Activated naive CD8-positive, alpha-beta T cell treated with anti-CD3 and anti-CD28 coated beads for 36 hours (primary cell): ENCODE measurements around the gene NT5C2. TPM values are rescaled to one million over a fixed set of nuclear protein-coding genes. Genes with fewer than 3 reads are reported as not detected.
"Not testable (repeated sequence)": the region's sequence is repeated elsewhere in the genome, so short reads cannot be mapped to it uniquely, and the experiment has no call there.

Experiments used
- DNase-seq: peaks from one replicate; pipeline ENCODE4 v3.0.0; 2021
- H3K27ac Mint-ChIP-seq: one replicate; pipeline ENCODE4 v1.8.0; 2022; ENCODE audit warnings: mild to moderate bottlenecking, moderate library complexity, mixed read lengths
- H3K27me3 Mint-ChIP-seq: one replicate; pipeline ENCODE4 v1.8.0; 2022; ENCODE audit warnings: mild to moderate bottlenecking, mixed read lengths
- H3K36me3 Mint-ChIP-seq: one replicate; pipeline ENCODE4 v1.8.0; 2021; ENCODE audit warnings: mild to moderate bottlenecking, mixed read lengths
- H3K4me1 Mint-ChIP-seq: one replicate; pipeline ENCODE4 v1.8.0; 2021; ENCODE audit warnings: mixed read lengths
- H3K4me3 Mint-ChIP-seq: one replicate; pipeline ENCODE4 v1.8.0; 2022; ENCODE audit warnings: mild to moderate bottlenecking, moderate library complexity, mixed read lengths
- H3K9me3 Mint-ChIP-seq: one replicate; pipeline ENCODE4 v1.8.0; 2022; ENCODE audit warnings: mixed read lengths
- total RNA-seq, 2 experiments: library from RNA; stranded (reverse); gene quantifications; one replicate each; pipeline ENCODE4 v1.2.3, GENCODE V29; 2021

Gene NT5C2
- total RNA-seq, 2 experiments from 2014 or later = 41.8 to 46.8 TPM

GRCh38 chr10:103191198-103191597, 1.9 kb downstream of the NT5C2 start:
- DNase-seq, H3K9me3 Mint-ChIP-seq, H3K27me3 Mint-ChIP-seq, H3K27ac Mint-ChIP-seq: not testable (repeated sequence)
- peaks cover 15% of the 10 kb centered on the region for H3K36me3 Mint-ChIP-seq
- H3K4me1 Mint-ChIP-seq = peaks cover 38% of the 10 kb centered on the region
- peak overlapping the region; percentile 99 for H3K4me3 Mint-ChIP-seq

GRCh38 chr10:103188853-103189252, 4.2 kb downstream of the NT5C2 start:
- Mint-ChIP-seq H3K4me3 (no peak overlapping the region), H3K4me1 (peaks cover 59% of the 10 kb centered on the region), H3K9me3 (no peaks in the 10 kb centered on the region)

GRCh38 chr10:103186128-103186527, 6.9 kb downstream of the NT5C2 start:
- no peak for DNase-seq
- H3K27ac Mint-ChIP-seq = no peak overlapping the region
- H3K36me3 Mint-ChIP-seq = peaks cover 23% of the 10 kb centered on the region
- no peak overlapping the region for H3K4me3 Mint-ChIP-seq
- H3K9me3 Mint-ChIP-seq = no peaks in the 10 kb centered on the region
- no peaks in the 10 kb centered on the region for H3K27me3 Mint-ChIP-seq
- H3K4me1 Mint-ChIP-seq = peaks cover 60% of the 10 kb centered on the region

More at GRCh38 chr10:103188853-103189252, 4.2 kb downstream of the NT5C2 start:
- no peak for DNase-seq
- Mint-ChIP-seq H3K27me3 (peaks cover 3% of the 10 kb centered on the region), H3K36me3 (peaks cover 18% of the 10 kb centered on the region), H3K27ac (no peak overlapping the region)

DNA sequence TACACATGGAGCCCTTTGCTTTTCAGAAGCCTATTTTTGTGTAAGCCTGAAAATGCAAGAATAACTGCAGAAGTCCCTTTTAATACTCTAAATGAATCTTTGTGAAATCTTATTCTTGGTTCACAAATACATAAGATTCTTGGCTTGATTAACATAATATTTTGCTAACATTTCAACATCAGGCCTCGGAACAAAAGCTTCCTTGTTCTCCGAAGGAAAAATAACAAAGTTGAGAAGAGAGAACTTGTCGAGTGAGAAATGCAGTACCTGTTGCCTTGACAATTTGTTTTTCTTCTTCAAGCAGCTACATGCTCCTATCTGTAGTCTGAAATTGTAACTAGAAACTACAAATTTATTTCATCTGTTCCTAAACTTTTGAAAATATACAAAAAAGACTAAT, 8.5 kb downstream of the NT5C2 start:
- Mint-ChIP-seq H3K27me3 (no peaks in the 10 kb centered on the region), H3K9me3 (no peaks in the 10 kb centered on the region), H3K4me3 (no peak overlapping the region), H3K36me3 (peaks cover 20% of the 10 kb centered on the region), H3K4me1 (peaks cover 52% of the 10 kb centered on the region), H3K27ac (no peak overlapping the region)
- no peak for DNase-seq

DNA sequence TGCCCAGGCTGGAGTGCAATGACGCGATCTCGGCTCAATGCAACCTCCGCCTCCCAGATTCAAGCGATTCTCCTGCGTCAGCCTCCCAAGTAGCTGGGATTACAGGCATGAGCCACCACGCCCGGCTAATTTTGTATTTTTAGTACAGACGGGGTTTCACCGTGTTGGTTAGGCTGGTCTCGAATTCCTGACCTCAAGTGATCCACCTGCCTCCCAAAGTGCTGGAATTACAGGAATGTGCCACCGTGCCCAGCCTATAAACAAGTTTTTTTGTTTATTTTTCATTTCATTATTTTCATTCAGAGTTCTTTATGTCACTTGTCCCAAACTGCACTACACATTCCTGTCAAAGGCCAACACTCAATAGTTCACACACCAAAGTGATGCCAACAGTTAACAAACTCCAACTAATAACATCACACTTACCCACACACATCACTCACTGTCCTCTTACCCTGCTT, 9.1 kb downstream of the NT5C2 start:
- not testable (repeated sequence) for DNase-seq, H3K4me3 Mint-ChIP-seq, H3K27ac Mint-ChIP-seq, H3K27me3 Mint-ChIP-seq, H3K9me3 Mint-ChIP-seq
- Mint-ChIP-seq H3K36me3 (peaks cover 20% of the 10 kb centered on the region), H3K4me1 (peaks cover 55% of the 10 kb centered on the region)

- Mint-ChIP-seq H3K4me1 (peaks cover 44% of the 10 kb centered on the region), H3K27ac (peak overlapping the region; percentile 34), H3K36me3 (peaks cover 13% of the 10 kb centered on the region), H3K27me3 (no peaks in the 10 kb centered on the region), H3K9me3 (no peaks in the 10 kb centered on the region), H3K4me3 (no peak overlapping the region)
- DNase-seq = no peak
Observed at GRCh38 chr10:103181244-103181643, 11.8 kb downstream of the NT5C2 start.

- no peak overlapping the region for H3K4me3 Mint-ChIP-seq
- H3K9me3 Mint-ChIP-seq = no peaks in the 10 kb centered on the region
- H3K27ac Mint-ChIP-seq = no peak overlapping the region
- peaks cover 11% of the 10 kb centered on the region for H3K36me3 Mint-ChIP-seq
- no peaks in the 10 kb centered on the region for H3K27me3 Mint-ChIP-seq
- DNase-seq = no peak
- peaks cover 36% of the 10 kb centered on the region for H3K4me1 Mint-ChIP-seq
Observed at GRCh38 chr10:103180491-103180890, 12.6 kb downstream of the NT5C2 start.

GRCh38 chr10:103177123-103177522, 15.9 kb downstream of the NT5C2 start:
- Mint-ChIP-seq H3K36me3 (peaks cover 8% of the 10 kb centered on the region), H3K27ac (no peak overlapping the region), H3K4me1 (peaks cover 17% of the 10 kb centered on the region), H3K4me3 (no peak overlapping the region), H3K27me3 (no peaks in the 10 kb centered on the region), H3K9me3 (no peaks in the 10 kb centered on the region)
- no peak for DNase-seq

GRCh38 chr10:103175580-103176285, 17.3 kb downstream of the NT5C2 start:
- no peaks in the 10 kb centered on the region for H3K27me3 Mint-ChIP-seq
- H3K27ac Mint-ChIP-seq = no peak overlapping the region
- no peak overlapping the region for H3K4me3 Mint-ChIP-seq
- H3K4me1 Mint-ChIP-seq = peaks cover 7% of the 10 kb centered on the region
- no peak for DNase-seq
- H3K9me3 Mint-ChIP-seq = no peaks in the 10 kb centered on the region
- peaks cover 2% of the 10 kb centered on the region for H3K36me3 Mint-ChIP-seq

- H3K27ac Mint-ChIP-seq, H3K9me3 Mint-ChIP-seq, H3K27me3 Mint-ChIP-seq, DNase-seq, H3K4me1 Mint-ChIP-seq, H3K4me3 Mint-ChIP-seq, H3K36me3 Mint-ChIP-seq: not testable (repeated sequence)
Observed at GRCh38 chr10:103174324-103174723, 18.7 kb downstream of the NT5C2 start.

- no peaks in the 10 kb centered on the region for H3K9me3 Mint-ChIP-seq
- DNase-seq = no peak
- peaks cover 8% of the 10 kb centered on the region for H3K36me3 Mint-ChIP-seq
- no peak overlapping the region for H3K4me3 Mint-ChIP-seq
- H3K4me1 Mint-ChIP-seq = peaks cover 1% of the 10 kb centered on the region
- no peaks in the 10 kb centered on the region for H3K27me3 Mint-ChIP-seq
- no peak overlapping the region for H3K27ac Mint-ChIP-seq
Observed at GRCh38 chr10:103171278-103171677, 21.8 kb downstream of the NT5C2 start.

DNA sequence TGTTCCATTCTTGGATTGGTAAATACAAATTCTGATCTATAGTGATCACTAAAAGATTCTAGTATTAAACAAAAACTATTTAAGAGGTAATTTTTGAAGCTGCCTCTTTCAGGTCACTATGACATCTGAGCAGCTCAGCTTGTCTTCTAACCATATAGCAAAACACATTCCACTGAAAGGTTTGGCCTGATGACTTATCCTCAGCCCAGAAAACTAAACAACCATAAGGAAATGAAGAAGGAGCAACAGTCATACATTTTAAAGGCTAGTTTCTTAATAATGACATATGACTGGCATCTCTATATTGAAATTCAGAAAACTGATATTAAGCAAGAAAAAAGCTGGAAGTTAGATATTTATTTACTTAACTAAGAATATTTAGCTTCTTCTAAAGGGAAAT, 24.6 kb downstream of the NT5C2 start:
- Mint-ChIP-seq H3K4me3 (no peak overlapping the region), H3K36me3 (peaks cover 25% of the 10 kb centered on the region), H3K27me3 (no peaks in the 10 kb centered on the region), H3K9me3 (peaks cover 4% of the 10 kb centered on the region), H3K4me1 (peaks cover 1% of the 10 kb centered on the region), H3K27ac (no peak overlapping the region)
- DNase-seq = no peak

DNA sequence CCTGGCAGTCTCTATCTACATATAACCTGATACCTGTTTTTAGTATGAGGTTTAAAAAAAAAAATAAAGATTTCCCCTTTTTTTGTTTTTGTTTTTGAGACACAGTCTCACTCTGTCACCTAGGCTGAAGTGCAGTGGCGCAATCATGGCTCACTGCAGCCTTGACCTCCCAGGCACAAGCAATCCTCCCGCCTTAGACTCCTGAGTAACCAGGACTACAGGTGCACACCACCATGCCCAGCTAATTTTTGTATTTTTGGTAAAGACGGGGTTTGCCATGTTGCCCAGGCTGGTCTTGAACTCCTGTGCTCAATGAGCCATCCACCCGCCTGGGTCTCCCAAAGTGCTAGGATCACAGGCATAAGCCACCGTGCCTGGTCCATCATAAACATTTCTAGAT, 25.5 kb downstream of the NT5C2 start:
- H3K36me3 Mint-ChIP-seq = peaks cover 32% of the 10 kb centered on the region
- H3K27me3 Mint-ChIP-seq, DNase-seq, H3K27ac Mint-ChIP-seq, H3K4me3 Mint-ChIP-seq, H3K4me1 Mint-ChIP-seq, H3K9me3 Mint-ChIP-seq: not testable (repeated sequence)

- no peak overlapping the region for H3K27ac Mint-ChIP-seq
- H3K36me3 Mint-ChIP-seq = peaks cover 38% of the 10 kb centered on the region
- H3K27me3 Mint-ChIP-seq = no peaks in the 10 kb centered on the region
- peaks cover 1% of the 10 kb centered on the region for H3K4me1 Mint-ChIP-seq
- no peak for DNase-seq
- peaks cover 4% of the 10 kb centered on the region for H3K9me3 Mint-ChIP-seq
- no peak overlapping the region for H3K4me3 Mint-ChIP-seq
Observed at GRCh38 chr10:103166523-103166922, 26.5 kb downstream of the NT5C2 start.

DNA sequence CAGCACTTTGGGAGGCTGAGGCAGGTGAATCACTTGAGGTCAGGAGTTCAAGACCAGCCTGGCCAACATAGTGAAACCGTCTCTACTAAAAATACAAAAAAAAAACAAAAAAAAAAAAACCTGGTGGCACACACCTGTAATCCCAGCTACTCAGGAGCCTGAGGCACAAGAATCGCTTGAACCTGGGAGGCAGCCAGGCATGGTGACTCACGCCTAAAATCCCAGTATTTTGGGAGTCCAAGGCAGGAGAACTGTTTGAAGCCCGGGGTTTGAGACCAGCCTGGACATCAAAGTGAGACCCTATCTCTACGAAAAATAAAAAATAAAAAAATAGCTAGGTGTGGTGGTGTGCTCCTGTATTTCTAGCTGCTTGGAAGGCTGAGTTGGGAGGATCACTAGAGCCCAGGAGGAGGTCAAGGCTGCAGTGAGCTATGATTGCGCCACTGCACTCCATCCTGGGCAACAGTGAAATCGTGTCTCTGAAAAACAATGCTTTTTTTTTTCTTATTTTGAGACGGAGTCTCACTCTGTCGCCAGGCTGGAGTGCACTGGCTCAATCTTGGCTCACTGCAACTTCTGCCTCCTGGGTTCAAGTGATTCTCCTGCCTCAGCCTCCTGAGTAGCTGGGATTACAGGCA, 29.2 kb downstream of the NT5C2 start:
- not testable (repeated sequence) for DNase-seq, H3K9me3 Mint-ChIP-seq, H3K4me3 Mint-ChIP-seq, H3K4me1 Mint-ChIP-seq, H3K27ac Mint-ChIP-seq, H3K27me3 Mint-ChIP-seq
- peaks cover 40% of the 10 kb centered on the region for H3K36me3 Mint-ChIP-seq

GRCh38 chr10:103157246-103157645, 35.8 kb downstream of the NT5C2 start:
- no peak for DNase-seq
- Mint-ChIP-seq H3K4me1 (peaks cover 2% of the 10 kb centered on the region), H3K27me3 (no peaks in the 10 kb centered on the region), H3K4me3 (no peak overlapping the region), H3K27ac (no peak overlapping the region), H3K36me3 (peaks cover 24% of the 10 kb centered on the region), H3K9me3 (no peaks in the 10 kb centered on the region)
